Stimulated activated naive CD4-positive, alpha-beta T cell treated with Interleukin-2 at 50 U/mL for 16 hours (primary cell): ENCODE results near the gene RELN.

Experiments used
- DNase-seq: peaks from one replicate; lab custom pipeline; 2025; lab: John Stamatoyannopoulos, UW

The RELN gene

GRCh38 chr7:103636153-103636552, 353.3 kb downstream of the RELN start:
- DNase-seq: no peak

GRCh38 chr7:103632972-103633371, 356.5 kb downstream of the RELN start:
- no peak for DNase-seq

- no peak for DNase-seq
These were observed 357.3 kb downstream of the RELN start for GRCh38 chr7:103632005-103632639.

- no peak for DNase-seq
These were observed 359.1 kb downstream of the RELN start for GRCh38 chr7:103630318-103630717.

GRCh38 chr7:103628742-103629141, 360.7 kb downstream of the RELN start:
- DNase-seq: no peak

GRCh38 chr7:103626776-103627175, 362.7 kb downstream of the RELN start:
- DNase-seq: no peak

- DNase-seq: no peak
These were observed 367.2 kb downstream of the RELN start for GRCh38 chr7:103622274-103622673.

- DNase-seq: no peak
These were observed 375.5 kb downstream of the RELN start for GRCh38 chr7:103613655-103614642.

- no peak for DNase-seq
These were observed 379.7 kb downstream of the RELN start for GRCh38 chr7:103609778-103610177.

- DNase-seq: no peak
These were observed 383.8 kb downstream of the RELN start for GRCh38 chr7:103605640-103606039.

GRCh38 chr7:103598326-103598905, 391.0 kb downstream of the RELN start:
- no peak for DNase-seq

GRCh38 chr7:103597606-103598005, 391.9 kb downstream of the RELN start:
- no peak for DNase-seq

- DNase-seq: no peak
These were observed 395.3 kb downstream of the RELN start for GRCh38 chr7:103594186-103594585.

- DNase-seq: no peak
These were observed 395.8 kb downstream of the RELN start for GRCh38 chr7:103593691-103594090.

- DNase-seq: no peak
These were observed 396.6 kb downstream of the RELN start for GRCh38 chr7:103592844-103593243.

GRCh38 chr7:103592187-103592586, 397.3 kb downstream of the RELN start:
- no peak for DNase-seq

GRCh38 chr7:103580031-103580430, 409.4 kb downstream of the RELN start:
- no peak for DNase-seq

GRCh38 chr7:103577059-103577458, 412.4 kb downstream of the RELN start:
- no peak for DNase-seq

- DNase-seq: no peak
These were observed 412.8 kb downstream of the RELN start for GRCh38 chr7:103576641-103577040.

GRCh38 chr7:103574576-103574975, 414.9 kb downstream of the RELN start:
- DNase-seq: no peak

- no peak for DNase-seq
These were observed 415.9 kb downstream of the RELN start for GRCh38 chr7:103573479-103574058.

- DNase-seq: no peak
These were observed 417.9 kb downstream of the RELN start for GRCh38 chr7:103571586-103571985.
